ENCODE results near the gene CNPY1.

DNA sequence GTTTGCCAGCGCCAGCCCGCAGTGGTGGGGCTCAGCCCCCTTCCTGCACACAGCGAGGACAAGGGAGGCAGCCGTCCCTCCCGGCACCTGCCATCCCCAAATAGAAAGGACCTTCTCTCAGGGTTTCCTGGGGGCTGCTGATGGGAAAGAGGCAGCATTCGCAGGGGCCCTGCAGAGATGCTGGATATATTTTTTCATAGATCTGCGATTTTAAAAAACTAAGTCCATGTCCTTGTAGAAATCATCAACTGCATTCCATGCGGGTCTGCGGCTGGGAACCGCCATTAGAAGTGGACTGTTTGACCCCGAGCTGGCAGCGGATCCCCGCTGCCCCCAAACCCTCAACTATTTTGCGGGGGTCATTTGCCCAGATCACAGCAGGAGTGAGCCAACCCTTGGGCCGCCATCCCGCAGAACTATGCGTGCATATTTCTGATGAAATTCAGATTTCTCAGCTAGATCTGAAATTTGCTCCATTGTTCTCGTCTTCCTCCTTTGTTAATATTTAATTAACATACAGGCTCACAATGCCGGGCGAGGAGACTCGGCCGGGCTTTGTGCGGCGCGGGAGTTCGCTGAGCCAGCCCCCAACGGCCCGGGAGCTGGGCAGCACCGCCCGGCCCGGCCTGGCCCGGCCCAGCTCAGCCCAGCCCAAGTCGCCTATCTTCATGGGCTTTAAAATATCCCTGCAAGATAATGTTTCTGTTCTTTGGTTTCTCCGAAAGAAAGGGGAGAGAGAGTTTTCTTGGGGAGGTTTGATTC lies 86.5 kb downstream of the CNPY1 start:
- TF ChIP-seq, protein P1, sequence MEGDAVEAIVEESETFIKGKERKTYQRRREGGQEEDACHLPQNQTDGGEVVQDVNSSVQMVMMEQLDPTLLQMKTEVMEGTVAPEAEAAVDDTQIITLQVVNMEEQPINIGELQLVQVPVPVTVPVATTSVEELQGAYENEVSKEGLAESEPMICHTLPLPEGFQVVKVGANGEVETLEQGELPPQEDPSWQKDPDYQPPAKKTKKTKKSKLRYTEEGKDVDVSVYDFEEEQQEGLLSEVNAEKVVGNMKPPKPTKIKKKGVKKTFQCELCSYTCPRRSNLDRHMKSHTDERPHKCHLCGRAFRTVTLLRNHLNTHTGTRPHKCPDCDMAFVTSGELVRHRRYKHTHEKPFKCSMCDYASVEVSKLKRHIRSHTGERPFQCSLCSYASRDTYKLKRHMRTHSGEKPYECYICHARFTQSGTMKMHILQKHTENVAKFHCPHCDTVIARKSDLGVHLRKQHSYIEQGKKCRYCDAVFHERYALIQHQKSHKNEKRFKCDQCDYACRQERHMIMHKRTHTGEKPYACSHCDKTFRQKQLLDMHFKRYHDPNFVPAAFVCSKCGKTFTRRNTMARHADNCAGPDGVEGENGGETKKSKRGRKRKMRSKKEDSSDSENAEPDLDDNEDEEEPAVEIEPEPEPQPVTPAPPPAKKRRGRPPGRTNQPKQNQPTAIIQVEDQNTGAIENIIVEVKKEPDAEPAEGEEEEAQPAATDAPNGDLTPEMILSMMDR (IDR thresholded peaks at IDR 0.05) = no peak
- no peak for TF ChIP-seq POLR2A (IDR thresholded peaks at IDR 0.05)
- TF ChIP-seq POLR2AphosphoS5 (IDR thresholded peaks at IDR 0.05) = no peak
